Effector memory CD8-positive, alpha-beta T cell (primary cell): Measurements from ENCODE around the gene USH1G.

Experiments used
- ATAC-seq: fragments of 150-1000 bp; cut with Tn5 transposase; replicated peaks from 2 replicates; pipeline ENCODE4 v1.10.0; 2021; ENCODE audit warnings: mild to moderate bottlenecking, moderate library complexity
- DNase-seq, 3 experiments: peaks; one replicate each; pipeline ENCODE4 v3.0.0; 2021
- H3K27ac Mint-ChIP-seq, 2 donors: one replicate each; pipeline ENCODE4 v1.8.0; 2022; ENCODE audit warnings: mild to moderate bottlenecking in 2 of 2, mixed read lengths in 2 of 2, moderate library complexity in 2 of 2
- H3K27me3 Mint-ChIP-seq, 2 donors: one replicate each; pipeline ENCODE4 v1.8.0; 2022; ENCODE audit warnings: mixed read lengths in 2 of 2
- H3K36me3 Mint-ChIP-seq: one replicate; pipeline ENCODE4 v1.8.0; 2022; ENCODE audit warnings: mild to moderate bottlenecking, moderate library complexity, mixed read lengths; ENCODE audit not compliant: insufficient read depth
- H3K4me1 Mint-ChIP-seq, 2 donors: one replicate each; pipeline ENCODE4 v1.8.0; 2022; ENCODE audit warnings: low read depth in 2 of 2, mixed read lengths in 2 of 2
- H3K4me3 Mint-ChIP-seq, 2 donors: one replicate each; pipeline ENCODE4 v1.8.0; 2022; ENCODE audit warnings: mild to moderate bottlenecking in 2 of 2, mixed read lengths in 2 of 2, moderate library complexity in 2 of 2
- H3K9me3 Mint-ChIP-seq, 2 donors: one replicate each; pipeline ENCODE4 v1.8.0; 2022; ENCODE audit warnings: mixed read lengths in 2 of 2

Gene USH1G

DNA sequence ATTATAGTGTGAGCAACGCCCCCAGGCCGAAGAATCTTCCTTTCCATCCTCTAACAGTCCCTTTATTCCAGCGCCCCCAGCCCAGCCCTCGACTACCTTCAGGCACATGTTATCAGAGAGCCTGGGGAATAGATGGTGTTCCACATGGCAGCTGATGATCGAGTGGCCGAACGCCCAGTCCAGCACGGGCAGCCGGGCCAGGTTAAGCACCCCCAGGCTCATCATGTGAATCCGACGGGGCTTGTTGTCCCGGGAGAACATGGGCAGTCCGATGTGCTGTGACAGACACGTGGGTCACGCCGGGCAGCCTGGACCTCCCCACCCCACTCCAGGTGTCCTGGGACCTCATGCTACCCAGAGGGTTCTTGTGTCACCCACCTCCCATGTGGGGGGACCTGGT, 43.7 kb downstream of the USH1G start:
- Mint-ChIP-seq H3K4me3 (no peak overlapping the region), H3K36me3 (peaks cover 7% of the 10 kb centered on the region), H3K27ac (no peak overlapping the region), H3K4me1 (no peaks in the 10 kb centered on the region), H3K9me3 (no peaks in the 10 kb centered on the region), H3K27me3 (peaks cover 10 to 52% of the 10 kb centered on the region in 2 donors)
- DNase-seq (no peak), ATAC-seq (no peak)

DNA sequence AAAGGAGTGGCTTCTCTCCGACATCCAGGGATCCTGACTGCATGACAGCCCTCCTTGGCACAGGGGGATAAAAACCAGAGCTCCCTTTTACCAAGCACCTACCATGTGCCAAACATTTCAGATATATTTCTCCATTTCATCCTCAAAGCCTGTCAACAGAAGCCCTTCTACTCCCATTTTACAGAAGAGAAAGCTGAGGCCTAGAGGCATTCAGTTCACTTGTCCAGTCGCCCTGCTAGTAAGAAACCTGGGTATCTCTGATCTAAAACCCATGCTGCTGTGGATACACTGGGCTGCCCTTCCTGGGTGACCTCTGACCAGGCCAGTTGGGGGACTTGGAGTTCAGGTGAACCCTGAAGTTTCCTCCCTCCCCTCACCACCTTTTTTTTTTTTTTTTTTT, 44.4 kb downstream of the USH1G start:
- Mint-ChIP-seq H3K36me3 (peaks cover 11% of the 10 kb centered on the region), H3K27me3 (peaks cover 6 to 45% of the 10 kb centered on the region in 2 donors), H3K27ac (no peak overlapping the region), H3K4me3 (no peak overlapping the region), H3K9me3 (no peaks in the 10 kb centered on the region), H3K4me1 (peaks cover 4 to 5% of the 10 kb centered on the region in 2 donors)
- DNase-seq, result no peak
- ATAC-seq, result no peak

DNA sequence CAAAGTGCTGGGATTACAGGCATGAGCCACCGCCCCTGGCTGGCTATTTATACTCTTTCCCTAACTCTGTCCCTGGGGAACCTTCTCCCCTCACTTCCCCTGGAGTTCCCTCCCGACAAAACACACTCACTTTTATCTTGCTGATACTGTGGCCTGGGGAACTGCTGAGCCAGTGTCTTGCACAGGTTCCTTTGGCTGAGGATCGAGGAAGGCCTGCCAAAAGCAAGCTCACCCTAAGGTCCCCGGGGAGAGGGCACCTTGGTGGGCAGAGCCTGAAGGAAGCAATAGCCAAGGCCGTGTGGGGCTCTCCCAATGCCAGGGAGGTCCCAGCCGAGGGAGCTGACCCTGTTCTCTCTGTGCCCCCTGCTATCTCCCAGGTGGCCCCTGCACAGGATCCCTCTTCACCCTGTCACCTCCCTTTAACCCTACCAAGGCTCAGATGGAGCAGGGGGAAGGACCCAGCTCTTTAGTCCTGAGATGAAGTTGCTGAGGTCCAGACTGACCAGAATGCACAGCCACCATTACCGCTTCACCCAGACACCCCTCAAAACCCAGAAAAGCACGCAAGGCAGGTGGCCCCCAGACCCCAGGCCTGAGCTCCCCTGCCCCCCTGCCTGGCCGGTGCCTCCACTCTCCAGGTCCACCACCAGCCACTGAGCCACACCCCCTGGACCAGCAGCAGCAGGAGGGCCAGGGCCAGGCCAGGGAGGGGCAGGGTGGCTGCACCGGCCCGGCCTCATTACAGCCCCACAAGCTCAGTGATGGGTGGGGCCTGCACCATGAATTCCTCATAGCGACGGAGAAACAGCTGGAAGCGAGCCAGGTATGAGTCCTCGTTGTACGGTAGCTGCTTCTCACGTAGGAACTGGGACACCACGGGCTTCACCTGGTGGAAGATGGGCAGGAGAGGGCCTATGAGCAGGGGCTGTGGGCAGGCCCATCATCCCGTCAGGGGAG, 45.2 kb downstream of the USH1G start:
- H3K4me1 Mint-ChIP-seq, result peaks cover 4 to 5% of the 10 kb centered on the region in 2 donors
- peaks cover under 1 to 37% of the 10 kb centered on the region in 2 donors for H3K27me3 Mint-ChIP-seq
- DNase-seq (no peak), ATAC-seq (no peak)
- H3K36me3 Mint-ChIP-seq, result peaks cover 18% of the 10 kb centered on the region
- H3K4me3 Mint-ChIP-seq, result no peak overlapping the region
- H3K9me3 Mint-ChIP-seq, result no peaks in the 10 kb centered on the region
- no peak overlapping the region for H3K27ac Mint-ChIP-seq

- DNase-seq (no peak), ATAC-seq (no peak)
- no peak overlapping the region for H3K4me3 Mint-ChIP-seq
- H3K27me3 Mint-ChIP-seq, result peaks cover 0 to 19% of the 10 kb centered on the region in 2 donors
- no peak overlapping the region for H3K27ac Mint-ChIP-seq
- peaks cover 14 to 19% of the 10 kb centered on the region in 2 donors for H3K4me1 Mint-ChIP-seq
- H3K9me3 Mint-ChIP-seq, result no peaks in the 10 kb centered on the region
- peaks cover 19% of the 10 kb centered on the region for H3K36me3 Mint-ChIP-seq
These were observed 47.0 kb downstream of the USH1G start for GRCh38 chr17:74875977-74876593.

DNA sequence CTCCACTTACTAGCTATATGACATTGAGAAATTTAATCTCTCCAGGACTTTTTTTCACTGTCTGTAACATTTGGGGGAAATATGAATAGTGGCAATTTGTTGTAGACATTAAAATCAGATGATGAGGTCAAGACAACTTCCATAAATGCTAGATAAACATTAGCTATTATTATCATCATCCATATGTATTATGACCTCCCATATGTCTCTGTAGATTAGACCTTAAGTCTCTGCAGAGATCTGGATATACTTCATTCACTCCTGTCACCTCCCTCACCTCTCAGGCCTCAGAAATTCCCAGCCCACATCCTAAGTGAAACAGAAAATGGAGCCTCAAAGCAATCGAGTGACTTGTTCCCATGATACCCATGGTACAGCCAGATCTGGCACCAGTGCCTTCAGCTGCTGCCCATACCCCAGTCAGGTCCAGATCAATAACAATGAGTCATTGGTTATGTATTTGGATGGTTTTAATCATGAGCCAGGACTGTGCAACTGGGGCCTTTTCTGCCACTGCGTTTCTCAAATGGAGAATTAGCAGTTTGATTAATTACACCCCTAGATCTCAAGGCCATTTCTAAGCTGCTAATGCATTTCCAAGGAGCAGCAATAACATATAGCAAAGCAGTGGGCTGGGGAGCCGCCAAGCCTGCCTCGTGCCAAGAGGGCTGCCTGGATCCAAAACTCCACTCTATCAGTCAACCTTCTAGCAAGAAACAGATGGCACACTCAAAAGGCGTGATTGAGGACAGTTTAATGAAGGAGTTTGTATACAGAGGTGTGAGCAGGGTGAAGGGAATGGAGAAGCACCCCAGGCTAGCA, 47.7 kb downstream of the USH1G start:
- Mint-ChIP-seq H3K4me1 (peaks cover 15 to 21% of the 10 kb centered on the region in 2 donors), H3K9me3 (no peaks in the 10 kb centered on the region), H3K36me3 (peaks cover 19% of the 10 kb centered on the region), H3K4me3 (no peak overlapping the region), H3K27ac (no peak overlapping the region), H3K27me3 (peaks cover 0 to 12% of the 10 kb centered on the region in 2 donors)
- ATAC-seq (no peak), DNase-seq (no peak)

DNA sequence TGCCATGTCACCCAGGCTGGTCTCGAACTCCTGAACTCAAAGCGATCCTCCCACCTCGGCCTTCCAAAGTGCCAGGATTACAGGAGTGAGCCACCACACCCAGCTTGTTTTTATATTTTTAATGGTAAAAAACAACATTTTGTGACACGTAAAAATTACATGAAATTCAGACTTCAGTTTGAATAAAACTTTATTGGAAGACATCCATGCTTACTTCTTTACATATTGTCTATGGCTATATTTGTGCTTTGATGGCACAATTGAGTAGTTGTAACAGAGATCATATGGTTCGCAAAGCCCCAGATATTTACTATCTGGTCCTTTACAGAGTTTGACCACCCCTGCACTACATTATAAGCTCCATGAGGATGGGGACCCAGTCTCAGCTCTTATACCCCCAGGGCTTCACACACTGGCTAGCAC, 48.4 kb downstream of the USH1G start:
- H3K9me3 Mint-ChIP-seq, result no peaks in the 10 kb centered on the region
- H3K4me3 Mint-ChIP-seq, result no peak overlapping the region
- H3K27me3 Mint-ChIP-seq, result peaks cover 0 to 5% of the 10 kb centered on the region in 2 donors
- H3K27ac Mint-ChIP-seq, result no peak overlapping the region
- ATAC-seq (no peak), DNase-seq (no peak)
- H3K36me3 Mint-ChIP-seq, result peaks cover 19% of the 10 kb centered on the region
- H3K4me1 Mint-ChIP-seq, result peaks cover 15 to 21% of the 10 kb centered on the region in 2 donors

DNA sequence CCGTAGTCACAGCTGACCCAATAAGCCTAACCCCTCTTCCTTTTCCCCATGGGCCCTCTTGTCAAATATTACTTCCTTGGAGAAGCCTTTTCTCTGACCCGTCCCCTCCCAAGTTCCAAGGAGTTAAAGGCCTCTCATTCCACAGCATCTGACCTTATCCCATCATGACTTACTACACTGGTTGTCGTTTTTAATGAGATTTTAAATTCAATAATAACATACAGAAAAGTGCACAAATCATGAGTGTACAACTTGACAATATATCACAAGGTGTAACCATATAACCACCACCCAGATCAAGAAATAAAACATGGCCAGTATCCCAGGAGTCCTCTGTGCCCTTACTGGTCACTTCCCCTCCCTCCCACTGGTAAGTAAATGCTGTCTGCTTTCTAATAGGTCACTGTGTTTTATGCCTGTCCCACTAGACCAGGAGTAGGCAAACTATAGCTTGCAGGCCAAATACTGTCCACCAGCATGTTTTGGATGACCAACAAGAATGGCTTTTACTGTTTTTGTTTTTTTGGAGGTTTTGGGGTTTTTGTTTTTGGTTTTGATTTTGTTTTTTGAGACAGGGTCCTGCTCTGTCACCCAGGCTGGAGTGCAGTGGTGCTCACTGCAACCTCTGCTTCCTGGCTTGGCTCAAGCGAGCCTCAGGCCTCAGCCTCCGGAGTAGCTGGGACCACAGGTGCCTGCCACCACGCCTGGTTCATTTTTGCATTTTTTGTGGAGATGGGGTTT, 49.0 kb downstream of the USH1G start:
- Mint-ChIP-seq H3K4me1 (peaks cover 15 to 21% of the 10 kb centered on the region in 2 donors), H3K27me3 (no peaks in the 10 kb centered on the region), H3K27ac (peak overlapping the region; percentile 95 to 96), H3K9me3 (no peaks in the 10 kb centered on the region), H3K4me3 (peak overlapping the region; percentile 82 to 87), H3K36me3 (peaks cover 19% of the 10 kb centered on the region)
- ATAC-seq, result no peak
- DNase-seq, result no peak

- H3K27ac Mint-ChIP-seq, result peak overlapping the region; percentile 95 to 96
- peaks cover 15 to 21% of the 10 kb centered on the region in 2 donors for H3K4me1 Mint-ChIP-seq
- H3K36me3 Mint-ChIP-seq, result peaks cover 19% of the 10 kb centered on the region
- DNase-seq, result peak; percentile 98 to 99 (median 98)
- peak overlapping the region; percentile 82 to 87 for H3K4me3 Mint-ChIP-seq
- ATAC-seq, result peak; percentile 94
- H3K27me3 Mint-ChIP-seq, result no peaks in the 10 kb centered on the region
- no peaks in the 10 kb centered on the region for H3K9me3 Mint-ChIP-seq
These were observed 49.8 kb downstream of the USH1G start for GRCh38 chr17:74873037-74873873.

GRCh38 chr17:74872313-74873036, 50.6 kb downstream of the USH1G start, which contains the start of gene FDXR:
Gene FDXR, minus strand, starts transcription at chr17:74872994. Its CDS starts 50 bp downstream, at chr17:74872944.
- DNase-seq (peak in 1 of 3 experiments; percentile 24), ATAC-seq (peak; percentile 5)
- H3K9me3 Mint-ChIP-seq, result no peaks in the 10 kb centered on the region
- H3K4me1 Mint-ChIP-seq, result peaks cover 15 to 21% of the 10 kb centered on the region in 2 donors
- H3K27ac Mint-ChIP-seq, result peak within 1 kb of the TSS; percentile 95 to 96
- no peaks in the 10 kb centered on the region for H3K27me3 Mint-ChIP-seq
- H3K4me3 Mint-ChIP-seq, result peak within 1 kb of the TSS; percentile 82 to 87
- peaks cover 16% of the 10 kb centered on the region for H3K36me3 Mint-ChIP-seq

DNA sequence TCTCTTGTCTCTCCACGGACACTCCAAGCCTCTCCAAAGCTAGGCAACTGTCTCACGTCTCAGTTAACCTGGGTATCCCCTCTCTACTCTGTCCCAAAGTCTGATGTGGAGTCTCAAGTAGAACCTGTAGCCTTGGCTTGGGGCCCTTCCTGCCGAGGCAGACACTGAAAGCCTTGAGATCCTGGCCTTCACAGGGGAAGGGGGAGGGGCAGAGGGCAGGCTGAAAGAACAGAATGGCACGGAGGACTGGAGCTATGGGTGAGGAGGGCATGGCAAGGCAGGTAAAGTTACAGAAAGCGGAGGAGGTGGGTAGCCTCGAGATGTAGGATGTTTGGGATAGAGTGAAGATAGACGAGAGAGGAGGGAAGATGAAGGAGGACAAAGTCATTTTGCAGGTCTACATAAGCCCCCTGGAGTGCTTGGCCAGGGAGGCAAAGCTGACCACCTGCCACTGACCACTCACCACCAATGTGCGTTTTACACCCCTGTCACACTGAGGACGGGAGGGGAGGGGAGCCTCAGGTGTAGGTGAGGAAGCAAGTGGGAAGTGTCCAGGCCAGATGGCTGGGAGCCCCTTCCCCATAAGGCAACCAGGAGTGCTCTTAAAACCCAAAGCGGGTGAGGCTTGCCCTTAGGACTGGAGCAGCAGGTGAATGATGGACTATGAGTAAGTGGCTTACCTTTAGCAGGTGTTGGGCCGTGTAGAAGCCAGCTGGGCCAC, 51.5 kb downstream of the USH1G start:
- peak overlapping the region in 1 of 2 donors; percentile 26 for H3K27ac Mint-ChIP-seq
- ATAC-seq, result no peak
- H3K27me3 Mint-ChIP-seq, result no peaks in the 10 kb centered on the region
- no peaks in the 10 kb centered on the region for H3K9me3 Mint-ChIP-seq
- H3K36me3 Mint-ChIP-seq, result peaks cover 12% of the 10 kb centered on the region
- DNase-seq, result no peak
- H3K4me3 Mint-ChIP-seq, result peak overlapping the region; percentile 82 to 87
- H3K4me1 Mint-ChIP-seq, result peaks cover 15 to 23% of the 10 kb centered on the region in 2 donors

- no peak for ATAC-seq
- H3K9me3 Mint-ChIP-seq, result no peaks in the 10 kb centered on the region
- H3K27ac Mint-ChIP-seq, result no peak overlapping the region
- no peak for DNase-seq
- peaks cover 15 to 23% of the 10 kb centered on the region in 2 donors for H3K4me1 Mint-ChIP-seq
- H3K27me3 Mint-ChIP-seq, result no peaks in the 10 kb centered on the region
- peaks cover 12% of the 10 kb centered on the region for H3K36me3 Mint-ChIP-seq
- H3K4me3 Mint-ChIP-seq, result no peak overlapping the region
These were observed 52.5 kb downstream of the USH1G start for GRCh38 chr17:74870512-74870911.
